ENCODE measurements around the gene SRP72.
"Not testable (repeated sequence)": the region's sequence is repeated elsewhere in the genome, so short reads cannot be mapped to it uniquely, and the experiment has no call there.

SRP72 gene

DNA sequence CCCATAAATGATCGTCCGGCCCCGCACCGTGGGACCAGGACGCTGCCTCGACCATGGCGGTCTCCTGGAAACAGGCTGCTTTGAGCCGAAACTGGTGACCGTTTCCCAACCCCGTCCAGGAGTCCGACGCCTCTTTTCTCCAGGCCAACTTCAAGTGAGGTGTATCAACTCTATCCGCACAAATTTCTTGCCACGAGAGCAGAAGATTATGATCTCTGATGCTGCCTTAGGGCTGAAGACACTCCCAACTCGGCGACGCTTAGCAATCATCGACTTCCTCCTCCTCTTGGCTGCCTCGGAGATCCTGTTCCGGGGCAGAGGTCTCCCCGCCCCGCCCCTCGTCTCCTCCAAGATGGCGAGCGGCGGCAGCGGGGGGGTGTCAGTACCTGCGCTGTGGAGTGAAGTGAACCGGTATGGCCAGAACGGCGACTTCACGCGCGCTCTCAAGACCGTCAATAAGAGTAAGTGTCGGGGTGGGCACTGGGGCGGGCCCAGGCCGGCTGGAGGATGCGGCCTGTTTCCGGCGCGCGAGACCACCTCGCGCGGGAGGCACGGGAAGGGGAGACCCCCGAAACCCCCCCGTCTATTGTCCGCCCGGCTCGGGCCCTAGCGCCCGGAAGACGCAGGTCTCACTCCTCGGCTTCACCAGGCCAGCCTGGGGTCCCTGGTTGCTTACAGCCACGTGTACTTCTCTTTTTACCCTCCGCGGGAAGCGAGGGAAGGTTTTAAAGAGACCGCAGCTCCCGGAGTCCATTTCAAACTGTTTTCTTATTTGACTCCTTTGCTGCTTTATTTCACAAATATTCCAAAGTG lies at the start of gene SRP72:
Gene SRP72, plus strand, starts transcription at position 334 of the 813 bp plus-strand sequence. Its CDS starts 19 bp downstream, at position 353.
- DNase-seq = peak; percentile 90

DNA sequence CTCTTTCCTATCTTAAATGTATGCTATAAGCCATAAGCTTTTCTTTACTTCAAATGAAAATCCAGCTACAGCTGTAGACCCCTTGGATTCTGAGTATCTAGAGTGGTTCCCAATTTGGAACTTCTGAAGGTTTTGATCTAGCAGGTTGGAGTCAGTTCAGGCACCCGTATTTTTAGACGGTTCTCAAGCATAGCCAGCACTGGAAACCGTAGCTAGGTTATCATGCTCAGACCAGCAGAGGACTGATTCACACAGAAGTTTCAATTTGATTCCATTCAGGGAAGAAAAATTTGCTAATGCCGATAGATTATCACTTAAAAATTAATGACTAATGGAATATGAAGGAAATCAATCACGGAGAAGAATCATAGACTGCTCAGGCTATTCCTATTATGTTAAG lies 43.2 kb upstream of the SRP72 start:
- DNase-seq = no peak

DNA sequence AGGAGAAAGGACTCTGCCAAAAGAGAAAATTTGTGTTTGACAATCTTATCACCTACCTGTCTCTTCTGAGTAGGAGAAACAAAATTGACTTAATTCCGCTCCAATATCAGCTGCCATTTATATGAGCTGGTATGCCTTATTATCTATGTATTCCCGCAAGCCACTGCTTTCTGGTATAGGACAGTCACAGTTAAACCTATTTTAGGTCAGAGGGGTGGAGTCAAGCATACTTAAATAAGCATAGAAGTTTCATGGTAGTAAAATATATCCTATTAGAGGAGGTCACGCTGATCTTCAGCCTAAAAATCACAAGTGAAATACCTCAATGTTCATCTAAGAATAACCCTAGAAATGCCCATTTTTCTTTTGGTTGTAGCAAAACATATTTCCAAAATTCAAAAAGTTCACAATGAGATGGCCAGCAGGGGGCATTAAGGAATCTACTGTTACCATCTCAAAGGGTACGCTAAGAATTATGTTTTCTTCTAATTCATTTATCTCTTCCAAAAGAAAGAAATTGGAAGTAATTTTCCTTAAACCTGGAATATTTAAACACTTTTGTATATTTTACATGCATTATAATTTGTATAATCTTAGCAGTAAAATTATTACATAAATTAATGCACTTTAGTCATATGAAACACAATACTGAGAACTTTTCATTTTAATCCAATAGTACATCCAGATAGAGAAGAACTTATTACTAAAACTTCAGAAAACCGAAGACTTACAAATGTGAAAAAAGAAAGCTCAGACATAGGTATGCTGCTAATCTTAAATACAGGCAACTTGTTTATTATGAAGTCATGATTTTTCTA lies 42.5 kb upstream of the SRP72 start:
- no peak for DNase-seq

DNA sequence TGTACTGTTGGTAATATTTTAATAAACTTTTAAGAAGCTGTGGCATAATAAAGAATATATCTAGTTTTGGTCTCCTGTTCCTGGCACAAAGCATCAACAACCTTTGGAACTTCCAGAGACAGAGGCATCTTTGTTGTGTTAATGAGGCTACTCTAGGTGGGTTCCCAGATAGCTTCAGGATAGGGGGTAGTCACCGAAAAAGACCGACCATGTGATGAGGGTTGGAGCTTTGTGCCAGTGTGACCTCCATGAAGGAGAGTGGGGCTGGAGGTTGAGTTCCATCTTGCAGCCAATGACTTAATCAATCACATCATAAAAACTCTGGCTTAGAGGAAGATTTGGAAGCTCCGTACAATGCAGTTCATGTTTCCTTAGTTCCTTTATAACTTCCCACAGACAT lies 41.9 kb upstream of the SRP72 start:
- DNase-seq = no peak

GRCh38 chr4:56426273-56426672 lies 41.1 kb upstream of the SRP72 start:
- DNase-seq = no peak

- DNase-seq = no peak
Observed at GRCh38 chr4:56427179-56427578, 40.2 kb upstream of the SRP72 start.

DNA sequence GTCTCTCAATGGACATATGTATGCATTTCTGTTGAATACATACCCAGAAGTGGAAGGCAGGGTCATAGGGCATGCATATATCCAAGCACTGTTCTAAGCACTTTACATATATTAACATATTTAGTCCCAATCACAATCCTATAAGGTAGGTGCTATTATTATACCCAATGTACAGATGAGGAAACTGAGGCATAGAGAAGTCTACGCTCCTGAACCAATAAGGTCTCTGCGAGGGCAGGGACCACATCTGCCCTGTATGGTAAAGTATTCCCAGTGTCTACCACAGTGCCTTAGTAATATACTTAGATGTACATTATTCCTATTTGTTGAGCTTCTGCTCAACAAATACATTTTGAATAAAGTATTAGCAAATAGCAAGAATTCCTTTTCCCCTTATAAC lies 37.2 kb upstream of the SRP72 start:
- DNase-seq = no peak

DNA sequence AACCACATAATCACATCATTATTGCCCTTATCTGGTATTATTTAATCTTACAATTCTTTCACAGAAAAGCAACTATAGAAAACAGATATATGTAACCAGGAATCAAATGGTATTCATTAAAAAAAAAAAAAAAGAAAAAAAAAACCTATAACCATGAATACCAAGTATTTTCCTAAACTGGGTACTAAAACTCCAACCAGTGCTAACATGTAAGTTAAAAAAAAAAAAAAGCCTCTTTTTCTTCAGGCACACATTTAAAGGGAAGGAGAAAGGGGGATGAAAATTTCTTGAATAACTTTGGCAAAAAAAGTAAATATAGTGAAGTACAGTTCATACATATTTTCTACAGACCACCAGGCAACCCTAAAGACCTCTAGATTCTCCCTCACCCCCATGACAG lies 34.1 kb upstream of the SRP72 start:
- DNase-seq = no peak

DNA sequence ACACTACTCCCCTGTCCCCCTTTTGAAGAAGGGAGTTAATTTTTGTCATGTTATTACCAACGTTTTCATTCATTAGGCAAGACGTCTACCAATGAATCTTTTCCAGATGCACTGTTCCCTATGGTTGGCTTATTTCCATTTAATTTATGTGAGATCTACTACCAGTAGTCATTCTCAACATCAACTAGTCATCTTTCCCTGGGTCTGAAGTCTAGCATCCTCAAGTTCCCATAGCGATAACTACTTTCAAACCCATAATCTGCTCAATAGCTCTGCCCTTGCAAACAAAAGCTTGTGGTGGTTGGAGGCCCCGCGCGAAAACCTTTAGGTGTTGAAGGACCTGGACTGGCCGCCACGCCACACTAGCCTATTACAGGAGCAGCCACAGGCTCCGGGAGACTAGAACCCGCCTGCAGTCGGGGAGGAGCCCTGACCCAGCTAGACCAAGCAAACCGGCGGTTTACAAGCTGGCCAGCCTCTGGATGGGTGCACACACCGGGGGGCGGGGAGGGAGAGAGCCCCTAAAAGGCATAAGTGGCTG lies 32.7 kb upstream of the SRP72 start:
- no peak for DNase-seq

DNA sequence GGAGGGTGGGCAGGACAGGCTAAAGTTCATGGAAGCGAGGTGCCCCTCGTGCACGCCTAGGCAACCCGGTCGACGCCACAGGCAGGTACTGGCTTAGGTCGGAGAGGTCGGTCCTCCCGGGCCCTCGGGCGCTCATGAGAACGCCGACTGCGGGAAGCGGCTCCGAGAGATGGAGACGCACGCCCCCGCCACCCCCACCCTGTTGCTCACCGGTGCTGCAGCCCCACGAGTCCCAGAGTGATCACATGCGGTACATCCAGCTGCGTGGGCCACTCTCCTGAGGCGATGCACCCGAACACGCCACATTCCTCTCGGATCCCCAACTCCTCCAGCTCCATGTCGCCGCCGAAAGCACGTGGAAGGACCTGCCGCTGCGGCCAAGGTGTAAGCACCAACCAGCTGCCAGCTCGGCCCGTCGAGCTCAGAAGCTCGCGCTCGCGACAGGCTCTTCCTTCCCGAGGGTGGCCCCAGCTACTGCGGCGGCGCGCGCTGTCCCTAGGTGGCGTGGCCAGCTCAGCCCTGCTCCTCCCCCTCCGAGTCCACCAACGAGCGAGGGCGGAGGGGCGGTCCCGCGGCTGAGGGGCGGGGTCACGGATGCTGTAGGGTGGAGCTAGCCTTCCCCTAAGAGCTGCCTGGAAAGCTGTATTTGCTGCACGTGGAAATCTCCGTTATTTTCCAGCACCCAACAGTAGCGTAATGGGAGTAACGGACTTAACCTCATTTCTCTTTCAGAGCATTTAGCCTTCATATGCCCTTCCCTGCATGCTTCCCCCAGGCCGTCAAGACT lies 32.1 kb upstream of the SRP72 start, which contains the start of gene PPAT:
Gene PPAT, minus strand, starts transcription at position 476 of the 787 bp plus-strand sequence. Its CDS starts 138 bp downstream, at position 338.
- peak; percentile 99 for DNase-seq

GRCh38 chr4:56438766-56439165 lies 28.7 kb upstream of the SRP72 start:
- DNase-seq = no peak

DNA sequence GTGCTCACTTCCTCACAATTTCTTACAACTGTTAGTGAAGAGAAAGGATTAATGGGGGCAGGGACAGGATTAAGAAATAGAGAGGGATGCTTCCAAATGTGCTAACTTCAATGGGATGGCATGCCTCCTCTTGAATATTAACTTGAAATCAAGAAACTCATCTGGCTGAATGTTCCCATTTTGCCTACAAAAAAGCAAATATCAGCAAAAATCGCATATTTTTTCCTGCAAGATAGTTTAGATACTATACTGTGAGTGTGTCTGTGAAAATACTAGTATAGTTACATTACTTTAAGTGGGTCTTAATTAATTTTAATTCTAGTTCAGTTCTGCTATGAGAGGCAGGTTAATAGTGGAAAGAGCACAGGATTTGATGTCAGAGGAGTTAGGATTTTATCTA lies 26.4 kb upstream of the SRP72 start:
- DNase-seq = no peak

DNA sequence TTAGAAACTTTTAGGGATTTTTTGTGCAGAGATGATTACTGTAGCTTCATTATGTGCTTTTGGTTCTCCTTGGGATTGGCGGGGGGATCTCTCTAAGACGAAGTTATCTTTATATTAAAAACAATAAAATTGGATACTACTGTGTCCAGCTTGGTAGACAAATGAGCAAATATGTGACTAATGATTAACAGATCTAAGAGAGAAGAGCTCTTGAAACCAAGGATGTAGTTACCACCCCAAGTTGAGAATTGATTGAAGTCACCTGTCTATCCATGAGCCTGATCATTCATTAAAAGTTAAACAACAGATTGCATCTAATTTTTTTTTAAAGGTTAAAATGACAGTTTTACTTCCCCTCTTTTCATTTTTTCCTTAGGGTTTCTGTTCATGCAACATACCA lies 22.7 kb upstream of the SRP72 start:
- DNase-seq = no peak

GRCh38 chr4:56445699-56446098 lies 21.7 kb upstream of the SRP72 start:
- no peak for DNase-seq

DNA sequence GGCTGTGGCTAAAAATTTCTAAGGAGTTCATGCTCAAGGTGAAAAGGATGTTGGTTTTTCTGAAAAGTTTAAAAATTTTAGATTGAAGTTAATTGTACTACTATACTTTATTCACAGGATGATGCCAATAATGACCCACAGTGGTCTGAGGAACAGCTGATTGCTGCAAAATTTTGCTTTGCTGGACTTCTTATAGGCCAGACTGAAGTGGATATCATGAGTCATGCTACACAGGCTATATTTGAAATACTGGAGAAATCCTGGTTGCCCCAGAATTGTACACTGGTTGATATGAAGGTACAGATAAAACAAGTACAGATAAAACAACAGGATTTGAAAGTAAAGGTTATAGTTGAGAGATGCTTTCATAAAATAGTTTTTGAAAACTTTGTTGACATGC lies 19.1 kb upstream of the SRP72 start:
- DNase-seq = no peak

DNA sequence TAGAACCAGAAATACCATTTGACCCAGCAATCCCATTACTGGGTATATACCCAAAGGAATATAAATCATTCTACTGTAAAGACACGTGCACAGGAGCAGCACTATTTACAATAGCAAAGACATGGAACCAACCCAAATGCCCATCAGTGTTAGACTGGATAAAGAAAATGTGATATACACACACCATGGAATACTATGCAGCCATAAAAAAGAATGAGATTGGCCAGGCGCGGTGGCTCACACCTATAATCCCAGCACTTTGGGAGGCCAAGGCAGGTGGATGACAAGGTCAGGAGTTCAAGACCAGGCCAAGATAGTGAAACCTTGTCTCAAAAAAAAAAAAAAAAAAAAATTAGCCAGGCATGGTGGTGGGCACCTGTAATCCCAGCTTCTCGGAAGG lies 17.9 kb upstream of the SRP72 start:
- not testable (repeated sequence) for DNase-seq

DNA sequence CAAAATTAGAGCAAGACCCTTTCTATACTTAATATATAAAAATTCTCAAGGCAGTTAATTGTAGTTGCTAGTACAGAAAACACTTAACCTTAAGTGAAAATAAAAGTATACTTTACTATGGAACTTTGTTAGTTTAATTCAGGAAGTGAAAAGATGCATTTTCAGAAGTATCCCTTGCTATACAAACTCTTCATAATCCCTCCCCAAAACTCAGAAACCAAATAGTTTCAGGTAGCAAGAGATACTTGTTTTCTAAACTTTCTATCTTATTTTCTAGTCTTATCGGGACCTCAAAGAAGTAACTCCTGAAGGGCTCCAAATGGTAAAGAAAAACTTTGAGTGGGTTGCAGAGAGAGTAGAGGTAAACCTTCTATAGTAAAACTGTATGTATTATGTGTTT lies 17.1 kb upstream of the SRP72 start:
- no peak for DNase-seq

GRCh38 chr4:56460085-56460484 lies 7.3 kb upstream of the SRP72 start:
- no peak for DNase-seq

DNA sequence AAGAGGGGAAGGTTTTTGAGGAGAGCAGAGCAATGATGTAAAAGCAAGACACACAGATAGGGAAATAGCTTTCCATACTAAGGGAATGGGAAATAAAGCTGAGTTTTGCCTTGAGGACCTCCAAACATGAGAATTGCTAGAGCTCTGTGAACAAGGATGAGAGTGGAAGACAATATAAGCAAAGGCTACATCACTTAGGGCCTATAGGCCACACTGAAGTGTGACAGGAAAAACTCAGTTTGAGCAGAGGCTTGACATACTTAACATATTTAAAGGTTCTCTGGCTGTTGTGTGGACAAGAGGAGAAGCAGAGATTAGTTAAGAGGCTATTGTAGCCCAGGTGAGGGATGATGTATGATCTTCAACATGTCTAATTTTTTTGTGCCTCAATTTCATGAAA lies 5.3 kb upstream of the SRP72 start:
- no peak for DNase-seq

- no peak for DNase-seq
Observed at GRCh38 chr4:56463711-56464110, 3.7 kb upstream of the SRP72 start.

DNA sequence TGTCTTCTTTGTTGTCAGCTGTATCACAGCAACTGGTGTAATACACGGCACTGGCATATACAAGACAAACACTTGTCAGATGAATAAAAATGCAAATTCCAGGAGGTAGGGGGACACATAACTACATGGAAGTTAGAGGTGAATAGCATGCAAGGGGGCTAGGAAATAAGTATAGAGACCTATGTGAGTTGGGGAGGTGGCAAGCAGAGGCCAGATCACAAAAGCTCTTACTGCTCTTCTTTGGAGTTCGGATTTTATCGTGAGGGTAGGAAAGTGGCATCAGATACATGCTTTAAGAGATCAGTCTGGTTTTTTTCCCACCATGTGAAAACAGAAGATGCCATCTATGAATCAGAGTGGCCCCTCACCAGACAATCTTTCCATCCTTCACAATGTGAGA lies 2.8 kb upstream of the SRP72 start:
- DNase-seq = no peak

- DNase-seq = no peak
Observed at GRCh38 chr4:56465599-56466295, 1.7 kb upstream of the SRP72 start.

All from stimulated activated CD4-positive, alpha-beta T cell treated with anti-CD3 and anti-CD28 coated beads, Interleukin-4, amount 100 ng/mL, for 1 hour (primary cell).